SH-SY5Y (cell line): ENCODE results near the gene PPP1R37.

ENCODE experiments used
- GATA2 ChIP-seq: IDR thresholded peaks from 2 replicates; pipeline ENCODE4 v1.6.1; 2011; ENCODE audit warnings: mild to moderate bottlenecking, low read depth, low read length
- GATA3 ChIP-seq: IDR thresholded peaks from 2 replicates; pipeline ENCODE4 v1.6.1; 2011; ENCODE audit warnings: low read depth, mild to moderate bottlenecking, low read length, moderate library complexity

- no peak for TF ChIP-seq GATA3
- no peak for TF ChIP-seq GATA2
Measured at GRCh38 chr19:45094707-45095106, 1.7 kb downstream of the PPP1R37 start.
